Measurements from ENCODE around the gene PSORS1C1. TPM values are rescaled to one million over a fixed set of nuclear protein-coding genes. Genes with fewer than 3 reads are reported as not detected.
"Not testable (repeated sequence)": the region's sequence is repeated elsewhere in the genome, so short reads cannot be mapped to it uniquely, and the experiment has no call there.

PSORS1C1 gene
- total RNA-seq, 1 experiment from 2014 or later, result 0.35 TPM

DNA sequence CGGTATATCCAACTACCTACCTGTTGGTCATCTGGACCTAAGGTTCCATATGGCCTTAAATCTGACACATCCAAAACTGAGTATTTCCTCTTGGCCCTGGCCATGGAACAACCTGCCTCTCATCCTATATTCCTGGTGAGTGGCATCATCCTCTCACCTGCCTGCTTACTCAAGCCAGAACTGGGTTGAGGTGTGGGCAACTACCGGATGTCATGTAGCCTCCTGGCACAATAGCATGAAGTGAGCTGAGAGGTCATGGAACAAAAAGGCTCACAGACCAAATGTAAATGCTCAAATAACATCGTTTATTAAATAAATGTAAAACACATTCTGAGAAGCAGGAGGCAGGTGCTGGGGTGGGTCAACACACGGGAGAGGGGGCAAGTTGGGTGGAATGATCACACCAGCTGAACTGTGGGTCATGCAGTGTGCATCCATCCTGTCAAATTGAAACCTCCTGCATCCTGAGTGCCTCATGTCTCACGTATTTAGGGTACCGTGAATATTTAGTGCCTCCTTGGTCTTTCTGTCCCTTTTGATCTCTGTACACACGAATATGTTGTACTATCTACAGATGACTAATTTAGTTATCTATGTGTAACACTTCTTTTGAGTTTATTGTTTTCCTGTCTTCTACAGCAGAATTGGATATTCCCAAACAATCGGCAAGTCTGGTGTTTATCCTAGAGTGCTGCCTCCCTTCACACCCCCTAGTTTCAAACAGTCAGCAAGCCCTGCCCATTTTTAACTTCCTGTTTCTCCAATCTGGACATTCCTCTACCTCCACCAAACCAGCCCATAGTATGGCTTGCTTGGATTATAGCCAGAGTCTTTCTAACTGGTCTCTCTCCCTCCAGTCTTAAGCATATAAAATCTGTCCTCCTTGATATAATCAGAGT, 63.8 kb downstream of the PSORS1C1 start:
- no peak for DNase-seq (ENCODE audit: low spot score)

DNA sequence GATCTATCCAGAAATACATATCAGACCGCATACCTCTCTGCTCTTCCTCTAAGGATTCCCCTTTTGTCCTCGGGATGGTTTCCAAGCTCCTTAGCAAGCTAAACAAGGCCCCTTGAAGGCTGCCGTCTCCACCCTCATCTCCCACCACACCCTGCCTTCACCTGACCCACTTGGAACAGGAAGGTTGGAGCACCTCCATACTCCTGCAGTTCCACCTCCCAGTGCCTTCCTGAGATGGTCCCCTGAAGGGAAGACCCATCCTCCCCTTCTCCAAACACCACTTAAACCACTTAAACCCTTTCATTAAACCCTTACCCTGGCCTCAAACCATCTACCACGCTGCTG, 64.4 kb downstream of the PSORS1C1 start:
- DNase-seq (ENCODE audit: low spot score), result no peak

DNA sequence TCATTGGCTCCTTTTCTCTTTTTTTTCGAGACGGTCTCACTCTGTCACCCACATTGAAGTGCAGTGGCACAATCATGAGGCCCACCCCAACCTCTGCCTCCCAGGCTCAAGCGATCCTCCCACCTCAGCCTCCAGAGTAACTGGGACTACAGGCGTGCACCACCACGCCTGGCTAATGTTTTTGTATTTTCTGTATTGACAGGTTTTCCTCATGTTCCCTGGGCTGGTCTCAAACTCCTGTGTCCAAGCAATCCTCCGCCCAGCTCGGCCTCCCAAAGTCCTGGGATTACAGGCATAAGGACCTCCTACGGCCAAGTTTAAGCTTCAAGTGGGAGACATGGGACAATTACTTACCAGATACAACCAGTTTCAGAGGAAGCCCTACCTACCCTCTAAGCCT, 65.3 kb downstream of the PSORS1C1 start:
- DNase-seq (ENCODE audit: low spot score), result no peak

DNA sequence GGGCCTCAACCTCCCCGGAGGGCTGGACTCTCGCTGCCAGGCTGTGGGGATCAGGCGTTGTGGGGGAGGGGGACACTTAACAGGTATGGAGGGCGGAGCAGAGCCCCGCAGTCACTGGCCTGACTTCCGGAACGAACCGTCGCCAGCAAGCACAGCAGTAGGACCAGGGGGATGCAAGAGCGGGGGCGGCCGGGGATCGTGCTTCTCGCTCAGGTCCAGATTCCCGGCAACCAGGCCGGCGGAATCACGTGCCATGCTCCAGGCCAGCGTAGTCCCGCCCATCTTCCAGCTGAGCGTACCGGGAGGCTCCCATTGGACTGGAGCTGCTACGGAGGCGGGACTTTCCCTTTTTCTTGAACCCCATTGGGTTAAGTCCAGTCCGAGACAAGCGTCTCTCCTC, 65.9 kb downstream of the PSORS1C1 start:
- no peak for DNase-seq (ENCODE audit: low spot score)

DNA sequence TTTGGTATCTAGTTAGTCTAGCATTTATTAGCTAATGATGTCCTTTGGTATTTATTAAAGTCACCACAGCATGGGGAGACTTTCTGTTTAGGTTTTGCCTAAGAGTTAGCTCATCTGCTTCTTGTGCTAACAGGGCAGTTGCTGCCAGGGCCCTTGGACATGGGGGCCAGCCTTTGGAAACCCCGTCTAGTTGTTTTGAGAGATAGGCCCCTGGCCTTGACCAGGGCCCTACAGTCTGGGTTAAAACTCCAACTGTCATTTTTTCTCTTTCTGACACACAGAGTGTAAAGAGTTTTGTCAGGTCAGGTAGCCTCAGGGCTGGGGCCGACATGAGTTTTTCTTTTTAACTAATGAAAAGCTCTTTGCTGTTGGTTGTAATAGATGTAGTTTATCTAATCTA, 68.7 kb downstream of the PSORS1C1 start:
- not testable (repeated sequence) for DNase-seq (ENCODE audit: low spot score)

DNA sequence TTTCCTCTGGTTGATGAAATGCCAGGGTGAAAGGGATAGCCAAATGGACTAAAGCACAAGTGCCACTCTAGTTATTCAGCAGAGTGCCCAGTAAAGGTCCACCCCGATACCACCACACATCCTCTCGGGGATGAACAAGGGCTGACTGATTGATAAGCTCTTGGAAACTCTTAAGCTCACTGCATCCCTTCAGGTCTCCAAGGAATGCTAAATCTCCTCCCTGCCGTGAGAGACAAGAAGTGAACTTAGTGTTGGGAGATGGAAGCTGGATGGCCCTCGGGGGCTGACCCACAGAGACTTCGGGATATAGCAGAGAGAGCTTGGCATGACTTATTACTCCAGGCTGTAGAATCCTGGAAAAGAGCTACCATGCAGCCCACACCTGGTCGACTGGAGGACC, 69.3 kb downstream of the PSORS1C1 start:
- DNase-seq (ENCODE audit: low spot score), result not testable (repeated sequence)

DNA sequence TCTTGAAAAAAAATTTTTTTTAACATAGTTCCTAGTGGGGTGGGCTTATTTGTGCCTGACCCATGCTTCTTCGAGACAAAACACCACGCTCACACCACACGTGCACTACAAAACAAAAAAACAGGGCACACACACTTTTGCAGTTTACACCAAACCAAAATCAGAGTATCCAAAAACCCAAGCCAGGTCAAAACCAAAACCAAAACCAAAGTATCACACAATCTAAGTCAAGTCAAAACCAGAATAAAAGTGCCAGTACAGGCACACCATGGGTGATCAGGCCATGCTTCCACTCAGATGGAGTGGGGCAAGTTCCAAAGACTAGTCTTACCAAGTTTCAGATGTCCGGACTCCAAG, 71.1 kb downstream of the PSORS1C1 start:
- not testable (repeated sequence) for DNase-seq (ENCODE audit: low spot score)

DNA sequence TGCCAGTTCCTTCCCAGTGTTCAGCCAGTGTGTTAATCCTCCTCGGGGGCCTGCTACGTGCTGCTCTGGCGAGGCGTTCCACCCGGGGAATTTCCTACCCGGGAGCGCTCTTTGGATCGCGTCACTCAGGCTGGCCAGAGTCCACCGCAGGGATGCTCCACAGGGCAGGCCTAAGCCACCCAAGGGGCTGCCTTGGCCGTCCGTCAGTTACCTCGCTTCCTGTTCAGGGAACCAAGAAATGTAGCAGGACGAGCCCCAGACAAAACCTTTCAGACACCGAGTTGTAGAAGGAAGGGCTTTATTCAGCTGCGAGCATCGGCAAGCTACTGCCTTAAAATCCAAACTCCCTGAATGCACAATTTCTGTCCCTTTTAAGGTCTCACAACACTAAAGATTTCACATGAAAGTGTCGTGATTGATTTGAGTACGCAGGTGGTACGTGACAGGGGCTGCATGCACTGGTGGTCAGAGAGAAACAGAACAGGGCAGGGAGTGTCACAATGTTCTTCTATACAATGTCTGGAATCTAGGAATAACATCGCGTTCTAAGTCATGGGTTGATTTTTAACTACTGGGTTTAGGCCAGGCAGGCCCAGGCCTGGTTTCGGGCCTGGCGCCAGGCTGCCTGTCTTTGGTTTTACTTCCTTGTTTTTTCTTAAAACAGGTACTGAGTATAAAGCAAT, 71.6 kb downstream of the PSORS1C1 start:
- no peak for DNase-seq (ENCODE audit: low spot score)

DNA sequence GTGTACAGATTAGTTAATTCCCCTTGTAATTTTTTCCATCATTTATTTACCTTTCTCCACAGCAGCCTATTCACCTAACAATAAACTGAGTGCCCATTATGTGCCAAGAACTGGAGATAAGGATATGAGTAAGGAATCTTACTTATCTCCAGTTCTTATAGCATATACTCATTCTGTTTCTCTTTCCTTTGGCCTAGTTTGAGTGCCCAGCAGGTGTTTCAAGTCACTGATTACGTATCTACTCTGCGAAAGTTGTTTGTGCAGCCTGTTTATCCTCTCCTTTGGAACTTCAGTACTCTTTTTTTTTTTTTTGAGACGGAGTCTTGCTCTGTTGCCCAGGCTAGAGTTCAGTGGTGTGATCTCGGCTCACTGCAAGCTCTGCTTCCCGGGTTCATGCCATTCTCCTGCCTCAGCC, 73.2 kb downstream of the PSORS1C1 start:
- DNase-seq (ENCODE audit: low spot score), result no peak

DNA sequence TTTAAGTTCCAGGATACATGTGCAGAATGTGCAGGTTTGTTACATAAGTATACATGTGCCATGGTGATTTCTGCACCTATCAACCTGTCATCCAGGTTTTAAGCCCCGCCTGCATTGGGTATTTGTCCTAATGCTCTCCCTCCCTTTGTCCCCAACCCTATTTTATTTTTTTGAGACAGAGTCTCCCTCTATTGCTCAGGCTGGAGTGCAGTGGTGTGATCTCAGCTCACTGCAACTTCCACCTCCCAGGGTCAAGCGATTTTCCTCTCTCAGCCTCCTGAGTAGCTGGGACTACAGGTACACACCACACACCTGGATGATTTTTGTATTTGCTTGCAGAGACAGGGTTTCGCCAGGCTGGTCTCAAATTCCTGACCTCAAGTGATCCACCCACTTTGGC, 74.6 kb downstream of the PSORS1C1 start:
- DNase-seq (ENCODE audit: low spot score), result not testable (repeated sequence)

Other genes with a start within 250 kb of the PSORS1C1 start
- 16.0 and 30.1 TPM in 2 replicates for gene DDR1, start 230.3 kb upstream of the PSORS1C1 start, total RNA-seq (2014; rRNA removed; shearing (Covaris generic))
- gene GTF2H4, start 206.6 kb upstream of the PSORS1C1 start, total RNA-seq (2014; rRNA removed; shearing (Covaris generic)), result 8.4 and 8.5 TPM in 2 replicates
- 10.5 and 17.6 TPM in 2 replicates for gene VARS2, start 200.6 kb upstream of the PSORS1C1 start, total RNA-seq (2014; rRNA removed; shearing (Covaris generic))
- not detected in 2 replicates for gene SFTA2, start 182.6 kb upstream of the PSORS1C1 start, total RNA-seq (2014; rRNA removed; shearing (Covaris generic))
- gene MUCL3, start 173.8 kb upstream of the PSORS1C1 start, total RNA-seq (2014; rRNA removed; shearing (Covaris generic)), result not detected in 2 replicates
- not detected in 2 replicates for gene MUC21, start 131.1 kb upstream of the PSORS1C1 start, total RNA-seq (2014; rRNA removed; shearing (Covaris generic))
- gene MUC22, start 104.3 kb upstream of the PSORS1C1 start, total RNA-seq (2014; rRNA removed; shearing (Covaris generic)), result not detected in 2 replicates
- not detected in 2 replicates for gene C6orf15, start 2.2 kb upstream of the PSORS1C1 start, total RNA-seq (2014; rRNA removed; shearing (Covaris generic))
- gene CDSN, start 5.6 kb downstream of the PSORS1C1 start, total RNA-seq (2014; rRNA removed; shearing (Covaris generic)), result not detected in 2 replicates
- not detected in 2 replicates for gene PSORS1C2, start 24.3 kb downstream of the PSORS1C1 start, total RNA-seq (2014; rRNA removed; shearing (Covaris generic))
- gene CCHCR1, start 43.0 kb downstream of the PSORS1C1 start, total RNA-seq (2014; rRNA removed; shearing (Covaris generic)), result 12.6 and 12.7 TPM in 2 replicates
- gene TCF19, start 43.8 kb downstream of the PSORS1C1 start, total RNA-seq (2014; rRNA removed; shearing (Covaris generic)), result 14.7 and 18.8 TPM in 2 replicates
- not detected in 2 replicates for gene POU5F1, start 55.9 kb downstream of the PSORS1C1 start, total RNA-seq (2014; rRNA removed; shearing (Covaris generic))
- 804 and 844 TPM in 2 replicates for gene HLA-C, start 157.3 kb downstream of the PSORS1C1 start, total RNA-seq (2014; rRNA removed; shearing (Covaris generic))
- gene HLA-B, start 242.4 kb downstream of the PSORS1C1 start, total RNA-seq (2014; rRNA removed; shearing (Covaris generic)), result 512 and 677 TPM in 2 replicates

Measured in H4 (cell line).